ENCODE measurements around the gene GPR107.
A peak's percentile ranks its signal among the peaks of the same experiment; 100 is the strongest.

GPR107 gene

GRCh38 chr9:130049431-130050210 lies 4.1 kb upstream of the GPR107 start:
- H3K4me3 ChIP-seq (ENCODE audit: low read depth, low read length): no peak overlapping the region
- DNase-seq (ENCODE audit: low read depth): no peak
- TF ChIP-seq CTCF (IDR thresholded peaks at IDR 0.05; ENCODE audit: low read depth, low read length, missing control alignments): no peak

- DNase-seq (ENCODE audit: low read depth): no peak
- TF ChIP-seq CTCF (IDR thresholded peaks at IDR 0.05; ENCODE audit: low read depth, low read length, missing control alignments): no peak
- H3K4me3 ChIP-seq (ENCODE audit: low read depth, low read length): no peak overlapping the region
Measured at GRCh38 chr9:130050462-130050861, 3.2 kb upstream of the GPR107 start.

- no peak overlapping the region; the same call in 1 of the 2 replicates for H3K4me3 ChIP-seq (ENCODE audit: low read depth, low read length)
- no peak for DNase-seq (ENCODE audit: low read depth)
- no peak for TF ChIP-seq CTCF (IDR thresholded peaks at IDR 0.05; ENCODE audit: low read depth, low read length, missing control alignments)
Measured at GRCh38 chr9:130051855-130052254, 1.9 kb upstream of the GPR107 start.

- H3K4me3 ChIP-seq (ENCODE audit: low read depth, low read length): peak overlapping the region; percentile 86
- DNase-seq (ENCODE audit: low read depth): no peak
- TF ChIP-seq CTCF (IDR thresholded peaks at IDR 0.05; ENCODE audit: low read depth, low read length, missing control alignments): no peak
Measured at GRCh38 chr9:130053109-130053503, 600 bp upstream of the GPR107 start.

- TF ChIP-seq CTCF (IDR thresholded peaks at IDR 0.05; ENCODE audit: low read depth, low read length, missing control alignments): no peak
- peak overlapping the region; percentile 86 for H3K4me3 ChIP-seq (ENCODE audit: low read depth, low read length)
- DNase-seq (ENCODE audit: low read depth): no peak
Measured at GRCh38 chr9:130054325-130054786, 650 bp downstream of the GPR107 start.

- TF ChIP-seq CTCF (IDR thresholded peaks at IDR 0.05; ENCODE audit: low read depth, low read length, missing control alignments): no peak
- DNase-seq (ENCODE audit: low read depth): no peak
- H3K4me3 ChIP-seq (ENCODE audit: low read depth, low read length): peak overlapping the region; percentile 86
Measured at GRCh38 chr9:130054820-130055219, 1.1 kb downstream of the GPR107 start.

GRCh38 chr9:130058154-130058553 lies 4.4 kb downstream of the GPR107 start:
- no peak overlapping the region for H3K4me3 ChIP-seq (ENCODE audit: low read depth, low read length)
- peak; percentile 19 for TF ChIP-seq CTCF (IDR thresholded peaks at IDR 0.05; ENCODE audit: low read depth, low read length, missing control alignments)
- DNase-seq (ENCODE audit: low read depth): no peak

All from GM12864 (cell line).